H1 (cell line): ENCODE results near the gene ABCA2.

Experiments used
- POLR2A ChIP-seq, 2 experiments: IDR thresholded peaks; 1 replicate in 1 of 2; 2 replicates in 1 of 2; pipeline ENCODE4 v1.6.1; 2011; ENCODE audit warnings: low read depth in 2 of 2, low read length in 2 of 2, mild to moderate bottlenecking in 2 of 2; ENCODE audit errors: control extremely low read depth in 1 of 2
- ZNF274 ChIP-seq: IDR thresholded peaks from 2 replicates; pipeline ENCODE4 v1.7.0; 2012; ENCODE audit warnings: low read length, borderline replicate concordance; ENCODE audit errors: extremely low read depth

GRCh38 chr9:136964171-136964689, 63.8 kb downstream of the ABCA2 start:
- TF ChIP-seq POLR2A (IDR thresholded peaks at IDR 0.05; ENCODE audit: control extremely low read depth in 1 of 2, low read depth in 2 of 2, low read length in 2 of 2) (no peak), ZNF274 (no peak)
